Panc1 (cell line): ENCODE measurements around the gene CACFD1. TPM values are rescaled to one million over a fixed set of nuclear protein-coding genes. Genes with fewer than 3 reads are reported as not detected.

Experiments
- ATAC-seq: fragments of 200-7000 bp; cut with Tn5 transposase; 2 replicates; pipeline ENCODE4 v1.9.1; 2020; ENCODE audit warnings: mild to moderate bottlenecking, moderate library complexity
- BruUV-seq: library from RNA; stranded (reverse); fragments of 400-500 nt; replicated peaks from 2 replicates; lab custom pipeline; 2021; lab: Mats Ljungman, UMichigan
- CTCF ChIA-PET: fragments of 300-600 bp; sonication (Branson Sonifier 250); formaldehyde crosslinking; loops from one replicate; lab custom pipeline; 2022; ENCODE audit warnings: antibody characterized with exemption; lab: Charles Lee
- POLR2A ChIA-PET: fragments of 300-600 bp; sonication (Branson Sonifier 250); formaldehyde crosslinking; loops from one replicate; lab custom pipeline; 2022; ENCODE audit warnings: antibody characterized with exemption; lab: Charles Lee
- DNase-seq: peaks from one replicate; pipeline ENCODE4 v3.0.0-alpha.2; 2010; ENCODE audit warnings: low read depth, low spot score
- H3K27ac ChIP-seq: 2 replicates; pipeline ENCODE4 v1.5.1; 2011; ENCODE audit warnings: mild to moderate bottlenecking, low read length, inconsistent platforms
- H3K27me3 ChIP-seq: fragments of 200-500 bp; sonication (Bioruptor generic); 2 replicates; pipeline ENCODE4 v1.6.0; 2014; ENCODE audit warnings: low read length, inconsistent platforms; ENCODE audit not compliant: control insufficient read depth, insufficient read depth
- H3K36me3 ChIP-seq: fragments of 200-500 bp; sonication (Bioruptor generic); 2 replicates; pipeline ENCODE4 v1.5.1; 2014; ENCODE audit warnings: inconsistent platforms, mild to moderate bottlenecking, low read length, moderate library complexity; ENCODE audit not compliant: control insufficient read depth, insufficient read depth
- H3K4me1 ChIP-seq: 2 replicates; pipeline ENCODE4 v1.5.1; 2011; ENCODE audit warnings: inconsistent platforms, mild to moderate bottlenecking, low read length, moderate library complexity; ENCODE audit not compliant: control insufficient read depth, insufficient read depth
- H3K4me3 ChIP-seq, 2 experiments: 2 replicates each; pipeline ENCODE4 v1.5.1; 2011 to 2012; ENCODE audit warnings: low read depth in 2 of 2, low read length in 2 of 2, mild to moderate bottlenecking in 2 of 2, inconsistent platforms in 1 of 2, moderate library complexity in 1 of 2
- H3K9me3 ChIP-seq: fragments of 200-500 bp; sonication (Bioruptor generic); 2 replicates; pipeline ENCODE4 v1.5.1; 2014; ENCODE audit warnings: low read depth, mild to moderate bottlenecking, inconsistent platforms, low read length, moderate library complexity; ENCODE audit not compliant: control insufficient read depth, insufficient read depth
- POLR2AphosphoS5 ChIP-seq: IDR thresholded peaks from 2 replicates; pipeline ENCODE4 v1.6.1; 2012; ENCODE audit warnings: mild to moderate bottlenecking, low read depth, low read length, moderate library complexity
- SIN3A ChIP-seq: IDR thresholded peaks from 2 replicates; pipeline ENCODE4 v1.6.1; 2012; ENCODE audit warnings: low read depth, mild to moderate bottlenecking, low read length, moderate library complexity, borderline replicate concordance; ENCODE audit not compliant: insufficient read depth
- TCF7L2 ChIP-seq: IDR thresholded peaks from 2 replicates; pipeline ENCODE4 v1.6.1; 2011; ENCODE audit warnings: mild to moderate bottlenecking, low read depth, low read length, inconsistent platforms
- in situ Hi-C: cut with HindIII; loops from 2 replicates; pipeline ENCODE4 v1.10.0; 2016; ENCODE audit warnings: low sequenced_read_pairs, low pct_unique_long_range_greater_than_20kb
- intact Hi-C: fragments of 100-400 bp; cut with micrococcal nuclease; formaldehyde crosslinking; loops from one replicate; pipeline ENCODE4 v1.10.0; 2022; ENCODE audit not compliant: unreplicated experiment
- total RNA-seq: library from RNA; stranded (reverse); gene quantifications from one replicate; pipeline ENCODE4 v1.2.1, GENCODE V29; 2021; ENCODE audit not compliant: unreplicated experiment
- TF ChIP-seq, protein P1 (sequence below), 2 experiments: IDR thresholded peaks; 2 replicates each; pipeline ENCODE4 v1.6.1; 2011 to 2012; ENCODE audit warnings: low read depth in 2 of 2, control low read depth in 1 of 2, low read length in 1 of 2, mild to moderate bottlenecking in 1 of 2, moderate library complexity in 1 of 2; ENCODE audit not compliant: insufficient read depth in 1 of 2
- TF ChIP-seq, protein P2 (sequence below): fragments of 450-650 bp; IDR thresholded peaks from 2 replicates; pipeline ENCODE4 v1.5.1; 2017; ENCODE audit warnings: mild to moderate bottlenecking

Gene CACFD1
- total RNA-seq, 1 experiment from 2014 or later, result 13.9 TPM

DNA sequence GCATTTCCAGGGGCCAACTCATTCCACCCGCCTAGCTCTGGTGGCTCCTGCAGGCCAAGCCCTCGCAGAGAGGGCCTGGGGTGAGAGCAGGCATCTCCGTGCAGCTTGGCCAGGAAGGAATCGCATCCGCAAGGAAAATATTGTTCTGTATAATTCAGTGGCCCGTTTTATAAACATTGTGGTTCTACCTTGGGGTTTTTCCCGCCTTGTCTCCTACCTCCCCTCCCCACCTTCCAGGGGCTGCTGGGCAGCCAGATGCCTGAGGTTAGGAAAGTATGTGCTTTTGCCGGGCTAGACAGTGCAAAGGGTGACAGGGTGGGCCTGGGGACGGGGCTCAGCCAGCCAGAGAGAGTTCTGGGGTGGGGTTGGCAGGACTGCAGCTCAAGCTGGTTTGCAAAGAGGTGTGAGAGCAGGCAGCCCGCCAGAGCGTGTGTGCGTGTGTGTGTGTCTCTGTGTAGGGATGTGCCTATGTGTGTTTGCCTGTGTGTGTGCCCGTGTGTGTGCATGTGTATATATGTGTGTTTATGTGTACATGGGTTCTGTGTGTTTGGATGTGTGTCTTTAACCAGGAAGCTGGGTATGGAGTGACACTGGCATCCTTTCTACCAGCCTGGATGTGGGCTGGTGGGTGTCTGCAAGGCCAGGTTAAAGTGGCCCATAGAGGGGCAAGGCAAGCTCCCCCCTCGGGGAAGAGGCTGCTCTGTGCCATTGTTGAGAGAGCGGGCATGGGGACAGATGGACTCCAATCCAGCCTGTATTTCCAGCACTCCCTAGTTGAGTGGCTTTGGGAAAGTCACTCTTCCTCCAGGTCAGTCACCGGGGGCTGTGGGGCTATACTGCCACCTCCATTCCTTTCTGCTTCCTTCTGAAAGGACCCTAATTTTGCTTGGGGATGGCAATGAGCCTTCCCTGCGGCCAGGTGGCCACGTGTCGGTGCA is 29.7 kb downstream of the CACFD1 start:
- TF ChIP-seq TCF7L2 (no peak), POLR2AphosphoS5 (no peak), SIN3A (no peak)
- TF ChIP-seq, protein P1, sequence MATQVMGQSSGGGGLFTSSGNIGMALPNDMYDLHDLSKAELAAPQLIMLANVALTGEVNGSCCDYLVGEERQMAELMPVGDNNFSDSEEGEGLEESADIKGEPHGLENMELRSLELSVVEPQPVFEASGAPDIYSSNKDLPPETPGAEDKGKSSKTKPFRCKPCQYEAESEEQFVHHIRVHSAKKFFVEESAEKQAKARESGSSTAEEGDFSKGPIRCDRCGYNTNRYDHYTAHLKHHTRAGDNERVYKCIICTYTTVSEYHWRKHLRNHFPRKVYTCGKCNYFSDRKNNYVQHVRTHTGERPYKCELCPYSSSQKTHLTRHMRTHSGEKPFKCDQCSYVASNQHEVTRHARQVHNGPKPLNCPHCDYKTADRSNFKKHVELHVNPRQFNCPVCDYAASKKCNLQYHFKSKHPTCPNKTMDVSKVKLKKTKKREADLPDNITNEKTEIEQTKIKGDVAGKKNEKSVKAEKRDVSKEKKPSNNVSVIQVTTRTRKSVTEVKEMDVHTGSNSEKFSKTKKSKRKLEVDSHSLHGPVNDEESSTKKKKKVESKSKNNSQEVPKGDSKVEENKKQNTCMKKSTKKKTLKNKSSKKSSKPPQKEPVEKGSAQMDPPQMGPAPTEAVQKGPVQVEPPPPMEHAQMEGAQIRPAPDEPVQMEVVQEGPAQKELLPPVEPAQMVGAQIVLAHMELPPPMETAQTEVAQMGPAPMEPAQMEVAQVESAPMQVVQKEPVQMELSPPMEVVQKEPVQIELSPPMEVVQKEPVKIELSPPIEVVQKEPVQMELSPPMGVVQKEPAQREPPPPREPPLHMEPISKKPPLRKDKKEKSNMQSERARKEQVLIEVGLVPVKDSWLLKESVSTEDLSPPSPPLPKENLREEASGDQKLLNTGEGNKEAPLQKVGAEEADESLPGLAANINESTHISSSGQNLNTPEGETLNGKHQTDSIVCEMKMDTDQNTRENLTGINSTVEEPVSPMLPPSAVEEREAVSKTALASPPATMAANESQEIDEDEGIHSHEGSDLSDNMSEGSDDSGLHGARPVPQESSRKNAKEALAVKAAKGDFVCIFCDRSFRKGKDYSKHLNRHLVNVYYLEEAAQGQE (IDR thresholded peaks at IDR 0.05; ENCODE audit: insufficient read depth in 1 of 2, low read depth in 2 of 2, low read length in 1 of 2), result no peak
- TF ChIP-seq, protein P2, sequence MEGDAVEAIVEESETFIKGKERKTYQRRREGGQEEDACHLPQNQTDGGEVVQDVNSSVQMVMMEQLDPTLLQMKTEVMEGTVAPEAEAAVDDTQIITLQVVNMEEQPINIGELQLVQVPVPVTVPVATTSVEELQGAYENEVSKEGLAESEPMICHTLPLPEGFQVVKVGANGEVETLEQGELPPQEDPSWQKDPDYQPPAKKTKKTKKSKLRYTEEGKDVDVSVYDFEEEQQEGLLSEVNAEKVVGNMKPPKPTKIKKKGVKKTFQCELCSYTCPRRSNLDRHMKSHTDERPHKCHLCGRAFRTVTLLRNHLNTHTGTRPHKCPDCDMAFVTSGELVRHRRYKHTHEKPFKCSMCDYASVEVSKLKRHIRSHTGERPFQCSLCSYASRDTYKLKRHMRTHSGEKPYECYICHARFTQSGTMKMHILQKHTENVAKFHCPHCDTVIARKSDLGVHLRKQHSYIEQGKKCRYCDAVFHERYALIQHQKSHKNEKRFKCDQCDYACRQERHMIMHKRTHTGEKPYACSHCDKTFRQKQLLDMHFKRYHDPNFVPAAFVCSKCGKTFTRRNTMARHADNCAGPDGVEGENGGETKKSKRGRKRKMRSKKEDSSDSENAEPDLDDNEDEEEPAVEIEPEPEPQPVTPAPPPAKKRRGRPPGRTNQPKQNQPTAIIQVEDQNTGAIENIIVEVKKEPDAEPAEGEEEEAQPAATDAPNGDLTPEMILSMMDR, result no peak
- no peaks in the 10 kb centered on the region for H3K9me3 ChIP-seq
- H3K27ac ChIP-seq, result no peak overlapping the region
- H3K36me3 ChIP-seq, result no peaks in the 10 kb centered on the region
- intact Hi-C loops (loop anchor here (10.0 kb wide), 1 partner anchor 135 kb away; the partner anchor contains the start of genes SURF1 and SURF2), in situ Hi-C loops (no loop called here)
- DNase-seq (no peak), ATAC-seq (no peak)
- H3K4me1 ChIP-seq, result peaks cover 2% of the 10 kb centered on the region; the same call in 1 of the 2 replicates
- no TSS peak for BruUV-seq
- no peaks in the 10 kb centered on the region for H3K27me3 ChIP-seq
- H3K4me3 ChIP-seq, result no peak overlapping the region
- ChIA-PET CTCF (interaction anchor here (1.0 kb wide), 1 partner anchor 9 kb away, joined by 3 read pairs; no protein-coding TSS in a partner anchor), POLR2A (no interaction called here)

DNA sequence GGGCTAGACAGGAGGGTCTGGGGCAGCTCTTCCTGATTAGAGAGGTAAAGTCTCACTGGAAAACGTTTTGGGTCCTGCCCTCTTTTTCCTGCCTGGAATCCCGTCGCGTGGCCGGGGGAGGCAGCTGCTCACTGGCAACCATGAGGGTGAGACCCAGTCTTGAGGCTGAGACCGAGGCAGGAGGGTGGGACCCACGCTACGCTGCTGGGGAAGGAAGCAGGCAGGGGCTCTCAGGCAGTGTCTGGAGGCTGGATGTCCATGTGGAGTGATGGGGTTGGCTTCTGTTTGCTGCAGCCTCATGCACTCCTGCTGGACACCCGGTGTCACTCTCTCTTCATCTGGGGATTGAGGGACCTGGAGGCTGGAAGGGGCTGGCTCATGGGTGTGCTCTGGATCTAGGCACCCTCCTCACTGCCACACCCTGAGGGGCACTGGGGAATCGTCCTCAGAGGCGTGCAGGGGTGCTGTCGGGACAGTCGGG is 30.5 kb downstream of the CACFD1 start:
- peaks cover 2% of the 10 kb centered on the region; the same call in 1 of the 2 replicates for H3K4me1 ChIP-seq
- ChIA-PET CTCF (interaction anchor here (1.0 kb wide), 1 partner anchor 10 kb away, joined by 3 read pairs; no protein-coding TSS in a partner anchor), POLR2A (no interaction called here)
- no peak overlapping the region for H3K27ac ChIP-seq
- no peaks in the 10 kb centered on the region for H3K9me3 ChIP-seq
- DNase-seq (no peak), ATAC-seq (peak; percentile 28; the same call in 1 of the 2 replicates)
- H3K4me3 ChIP-seq, result no peak overlapping the region
- no peaks in the 10 kb centered on the region for H3K27me3 ChIP-seq
- no TSS peak for BruUV-seq
- TF ChIP-seq, protein P2, result no peak
- TF ChIP-seq, protein P1 (IDR thresholded peaks at IDR 0.05; ENCODE audit: insufficient read depth in 1 of 2, low read depth in 2 of 2, low read length in 1 of 2), result no peak
- TF ChIP-seq POLR2AphosphoS5 (no peak), TCF7L2 (no peak), SIN3A (no peak)
- in situ Hi-C loops, result no loop called here
- intact Hi-C loops, result no loop called here
- H3K36me3 ChIP-seq, result no peaks in the 10 kb centered on the region
